CD4-positive, alpha-beta T cell treated with Interleukin-21 for 1 hour (primary cell): Measurements from ENCODE around the gene SYNRG.

Source experiments
- DNase-seq: peaks from one replicate; pipeline ENCODE4 v3.0.0-alpha.2; 2020

The SYNRG gene

DNA sequence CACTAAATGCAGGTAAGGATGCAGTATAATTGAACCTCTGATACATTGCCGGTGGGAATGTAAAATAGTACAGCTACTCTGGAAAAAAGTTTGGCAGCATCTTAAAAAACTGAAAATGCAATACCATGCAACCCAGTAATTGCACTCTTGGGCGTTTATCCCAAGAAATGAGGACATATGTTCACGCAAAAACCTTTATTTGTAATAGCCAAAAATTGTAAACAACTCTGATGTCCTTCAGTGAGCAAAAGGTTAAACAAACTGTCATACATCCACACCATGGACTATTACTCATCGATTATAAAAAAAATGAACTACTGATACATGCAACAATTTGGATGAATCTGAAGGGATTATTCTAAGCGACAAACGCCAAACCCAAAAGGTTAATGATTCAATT is 16.9 kb downstream of the SYNRG start:
- DNase-seq, result no peak

GRCh38 chr17:37585066-37585465 is 24.2 kb downstream of the SYNRG start:
- no peak for DNase-seq

DNA sequence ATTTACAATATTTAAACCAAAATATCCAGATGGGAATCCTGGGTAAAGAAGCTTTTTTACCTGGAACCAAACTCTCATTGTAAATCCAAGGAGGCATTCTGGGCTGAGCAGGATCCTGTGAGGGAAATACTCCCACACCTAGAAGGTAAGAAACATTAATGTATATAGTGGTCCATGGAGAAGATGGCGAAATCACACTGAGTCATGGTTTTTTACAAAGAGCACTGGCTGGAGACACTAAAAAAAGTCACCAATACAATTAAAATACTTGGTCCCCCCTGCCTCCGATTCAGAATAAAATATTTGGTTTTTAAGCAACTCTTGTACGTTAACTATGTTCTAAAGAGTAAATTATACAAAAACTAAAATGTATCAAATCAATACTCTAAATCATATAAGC is 32.9 kb downstream of the SYNRG start:
- DNase-seq, result no peak

GRCh38 chr17:37574427-37574826 is 34.8 kb downstream of the SYNRG start:
- DNase-seq, result no peak

DNA sequence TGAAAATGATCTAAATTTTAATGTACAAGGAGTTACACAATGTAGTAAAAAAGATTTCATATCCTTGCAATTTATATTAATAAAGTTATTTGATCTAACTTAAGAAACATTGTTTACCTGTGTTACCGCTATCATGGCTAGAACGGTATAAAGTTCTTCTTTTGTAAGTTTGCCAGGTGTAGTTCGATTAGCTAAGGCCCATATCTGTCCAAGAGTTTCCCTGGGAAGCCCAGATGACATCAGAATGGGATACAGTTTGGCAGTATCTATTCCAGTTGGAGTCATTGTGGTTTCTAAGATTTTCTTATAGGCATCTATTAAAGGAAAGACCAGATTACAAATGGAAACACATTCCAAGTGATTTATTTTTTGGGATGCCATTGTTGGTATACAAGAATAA is 37.5 kb downstream of the SYNRG start:
- no peak for DNase-seq

GRCh38 chr17:37570527-37571093 is 38.6 kb downstream of the SYNRG start:
- DNase-seq, result peak; percentile 32

GRCh38 chr17:37568350-37569053 is 40.7 kb downstream of the SYNRG start:
- no peak for DNase-seq

- DNase-seq, result no peak
These were observed 41.7 kb downstream of the SYNRG start for GRCh38 chr17:37567538-37567937.

- DNase-seq, result no peak
These were observed 42.1 kb downstream of the SYNRG start for GRCh38 chr17:37567137-37567536.

DNA sequence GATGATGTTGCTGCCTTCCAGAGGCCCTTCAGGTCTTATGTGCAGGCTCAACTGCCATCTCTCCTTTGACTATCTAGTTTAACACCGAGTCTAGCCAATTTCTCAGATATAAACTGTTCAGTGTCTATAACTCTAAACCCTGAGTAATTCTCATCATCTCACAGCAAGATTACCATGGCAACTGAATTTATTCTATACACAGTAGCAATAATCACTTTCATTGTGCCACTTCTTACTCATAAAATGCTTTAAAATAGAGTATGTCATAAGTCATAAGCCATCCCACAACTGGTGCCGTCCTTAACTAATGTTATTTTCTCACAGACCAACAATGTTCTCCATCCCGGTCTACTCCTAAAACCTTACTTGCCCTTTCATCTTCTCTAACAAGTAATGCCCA is 45.0 kb downstream of the SYNRG start:
- DNase-seq, result no peak

DNA sequence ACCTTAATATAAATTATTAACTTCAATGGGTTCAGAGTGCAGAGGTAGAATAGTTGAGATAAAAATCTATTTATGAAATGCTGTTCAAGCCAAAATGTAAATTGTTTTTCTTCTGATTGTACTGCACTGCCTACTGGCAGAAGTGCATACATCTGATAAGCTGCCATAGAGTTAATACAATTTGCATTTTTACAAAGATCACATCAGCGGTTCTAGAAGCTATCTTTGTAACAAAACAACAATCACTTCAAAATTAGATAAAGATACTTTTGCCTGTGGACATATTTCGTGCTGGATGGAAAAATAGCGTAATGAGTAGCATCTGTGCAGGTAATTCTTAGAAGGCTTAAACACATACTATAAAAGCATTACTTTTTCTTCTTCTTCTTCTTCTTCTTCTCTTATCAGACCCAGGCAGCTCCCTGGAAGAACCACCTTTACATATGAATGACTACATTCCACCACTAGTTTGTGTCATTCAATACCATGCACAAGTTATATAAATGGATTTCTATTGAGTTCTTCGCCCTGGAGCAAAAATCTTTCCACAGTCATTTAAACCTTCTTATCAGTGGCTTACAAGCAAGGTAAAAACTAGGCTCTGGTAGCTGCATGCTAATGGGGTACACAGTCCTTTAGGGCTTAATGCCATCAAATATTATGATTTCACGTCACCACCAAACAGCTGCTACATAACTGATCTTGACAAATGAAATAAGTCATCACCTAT is 47.0 kb downstream of the SYNRG start:
- no peak for DNase-seq

- DNase-seq, result no peak
These were observed 50.9 kb downstream of the SYNRG start for GRCh38 chr17:37558299-37558698.

- no peak for DNase-seq
These were observed 51.7 kb downstream of the SYNRG start for GRCh38 chr17:37557482-37557881.

DNA sequence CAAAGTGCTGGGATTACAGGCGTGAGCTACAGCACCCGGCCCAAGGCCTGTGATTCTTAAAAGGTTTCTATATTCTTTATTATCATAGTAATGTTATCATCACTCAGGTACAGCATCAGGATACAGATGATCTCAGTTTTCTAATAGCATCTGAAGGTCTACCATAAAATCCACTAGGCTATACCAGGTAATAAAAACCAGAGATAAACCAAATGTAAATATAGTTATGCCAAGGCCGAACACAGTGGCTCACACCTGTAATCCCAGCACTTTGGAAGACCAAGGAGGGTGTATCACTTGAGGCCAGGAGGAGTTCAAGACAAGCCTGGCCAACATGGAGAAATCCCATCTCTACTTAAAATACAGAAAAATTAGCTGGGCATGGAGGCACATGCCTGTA is 53.8 kb downstream of the SYNRG start:
- DNase-seq, result no peak

GRCh38 chr17:37553401-37553966 is 55.7 kb downstream of the SYNRG start:
- no peak for DNase-seq

DNA sequence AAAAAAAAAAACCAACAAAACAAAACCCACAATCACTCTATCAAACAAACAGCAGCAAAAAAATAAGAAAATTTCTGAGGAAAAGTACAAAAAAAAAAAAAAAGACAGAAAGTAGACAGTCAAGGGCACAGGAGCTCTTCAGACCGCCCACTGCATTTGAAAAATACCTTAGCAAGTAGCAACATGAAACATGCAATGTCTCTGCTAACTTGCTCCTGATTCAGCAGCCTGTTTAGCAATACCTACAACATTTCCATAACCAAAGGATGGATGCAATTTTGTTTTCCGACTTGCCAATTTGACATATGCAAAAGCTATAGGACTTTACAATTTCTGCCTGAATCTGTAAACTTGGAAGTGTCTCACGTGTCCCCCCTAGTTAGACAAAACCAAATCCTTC is 57.4 kb downstream of the SYNRG start:
- DNase-seq, result no peak

GRCh38 chr17:37547986-37548385 is 61.2 kb downstream of the SYNRG start:
- DNase-seq, result no peak

GRCh38 chr17:37546302-37546701 is 62.9 kb downstream of the SYNRG start:
- DNase-seq, result no peak

DNA sequence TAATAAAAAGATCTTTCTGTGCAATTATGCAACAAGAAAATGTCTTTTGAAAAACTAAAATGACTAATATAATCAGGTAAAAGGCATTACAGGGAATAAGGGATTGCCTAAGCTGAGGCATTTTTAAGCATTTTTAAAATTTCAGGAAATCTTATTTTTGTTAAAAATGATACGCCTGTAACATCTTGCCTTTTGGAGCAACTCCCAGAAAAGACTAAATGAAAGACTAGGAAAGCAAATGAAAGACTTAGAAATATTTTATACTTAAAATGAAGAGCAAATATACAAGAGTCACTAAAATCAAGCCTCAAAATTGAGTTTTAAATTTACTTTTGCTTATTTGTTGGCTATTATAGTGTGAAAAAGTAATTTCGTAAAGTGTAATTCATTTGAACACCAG is 63.7 kb downstream of the SYNRG start:
- no peak for DNase-seq

DNA sequence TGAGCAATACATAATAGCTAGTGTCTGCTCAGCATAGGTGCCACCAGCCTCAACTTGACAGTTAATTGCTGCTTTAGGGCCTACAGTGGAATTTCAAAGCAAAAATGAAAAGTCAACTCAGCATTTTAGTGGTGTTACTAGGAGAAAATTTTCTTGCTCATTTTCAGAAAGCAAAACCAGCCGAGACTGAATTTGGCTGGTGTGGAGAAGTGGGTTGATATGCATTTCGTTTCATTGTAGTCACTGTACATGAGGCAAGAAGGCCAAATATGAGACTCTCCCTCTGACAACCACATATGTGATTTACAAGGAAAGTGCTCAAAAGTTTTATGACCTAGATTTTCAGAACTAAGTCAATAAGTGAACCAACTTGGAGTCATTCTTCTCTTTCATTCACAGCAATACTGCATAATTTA is 65.6 kb downstream of the SYNRG start:
- no peak for DNase-seq

DNA sequence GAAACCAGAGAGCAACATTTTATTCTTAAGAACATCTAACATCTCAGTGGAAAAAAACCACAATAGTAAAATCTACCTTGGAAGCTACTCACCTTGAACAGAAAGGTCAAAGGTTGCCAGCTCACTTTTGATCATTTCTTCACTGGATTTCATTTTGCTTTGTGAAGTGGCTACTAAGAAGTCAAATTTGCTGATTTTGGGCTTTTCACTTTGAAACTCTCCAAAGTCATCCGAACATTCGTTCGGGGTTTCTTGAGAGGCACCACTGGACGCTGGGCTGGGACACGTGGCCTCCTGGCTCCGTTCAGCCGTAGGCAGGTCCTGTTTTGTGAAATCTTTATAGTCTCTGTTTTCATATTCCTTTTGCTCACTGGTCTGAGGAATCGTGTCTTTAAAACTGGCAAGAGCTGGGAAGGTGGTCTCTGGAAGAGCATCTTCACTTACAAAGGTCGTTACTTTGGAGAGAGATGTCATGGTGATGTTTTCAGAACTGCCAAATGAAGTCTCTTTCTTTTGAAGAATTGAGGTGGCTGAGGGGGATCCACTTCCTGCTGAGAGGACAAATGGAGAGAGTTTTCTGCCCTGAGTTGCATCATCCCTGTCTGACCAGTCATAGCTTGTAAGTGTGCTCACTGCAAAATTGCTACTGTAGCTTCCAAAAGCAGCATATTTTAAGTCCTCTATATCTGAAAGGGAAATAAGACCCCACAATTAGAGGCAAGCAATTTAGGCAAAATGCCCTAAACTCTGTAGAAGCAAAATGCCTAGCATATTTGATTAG is 67.1 kb downstream of the SYNRG start:
- no peak for DNase-seq

DNA sequence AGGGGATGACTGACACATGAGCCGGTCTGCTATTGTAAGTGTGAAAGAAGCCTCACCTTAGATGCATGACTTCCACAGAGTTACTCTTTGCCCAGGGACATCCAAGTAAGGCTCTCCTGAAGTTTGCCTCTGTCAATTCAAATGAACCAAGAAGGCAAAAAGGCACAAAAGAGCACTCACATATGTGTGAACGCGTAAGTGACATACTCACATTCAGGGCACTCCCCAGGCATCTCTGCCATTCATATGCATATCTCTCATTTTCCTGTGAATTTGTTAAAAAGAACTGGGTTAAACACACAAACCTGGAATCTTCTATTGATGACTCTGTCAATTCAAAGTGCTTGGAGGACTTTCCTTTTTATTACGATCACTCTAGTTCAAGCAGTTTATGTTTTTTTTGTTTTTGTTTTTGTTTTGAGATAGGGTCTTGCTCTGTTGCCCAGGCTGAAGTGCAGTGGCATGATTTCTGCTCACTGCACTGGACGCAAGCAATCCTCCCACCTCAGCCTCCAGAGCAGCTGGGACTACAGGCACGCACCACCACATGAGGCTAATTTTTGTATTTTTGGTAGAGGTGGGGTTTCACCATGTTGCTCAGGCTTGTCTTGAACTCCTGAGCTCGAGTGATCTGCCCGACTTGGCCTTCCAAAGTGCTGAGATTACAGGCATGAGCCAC is 70.1 kb downstream of the SYNRG start:
- no peak for DNase-seq

GRCh38 chr17:37535906-37536305 is 73.3 kb downstream of the SYNRG start:
- DNase-seq, result no peak
